ENCODE results near the gene HSPA13.
"Not testable (repeated sequence)": the region's sequence is repeated elsewhere in the genome, so short reads cannot be mapped to it uniquely, and the experiment has no call there.

The HSPA13 gene

GRCh38 chr21:14382835-14383595 is at the start of gene HSPA13:
Gene HSPA13 (minus strand): TSS chr21:14383146. CDS start chr21:14383119, 27 bp downstream.
- peak; percentile 93 to 98 (median 97) for DNase-seq

GRCh38 chr21:14418920-14419319 is 36.0 kb upstream of the HSPA13 start:
- DNase-seq: no peak

GRCh38 chr21:14414932-14415508 is 32.1 kb upstream of the HSPA13 start:
- DNase-seq: no peak

- DNase-seq: no peak
Measured at GRCh38 chr21:14405962-14406361, 23.0 kb upstream of the HSPA13 start.

GRCh38 chr21:14405225-14405624 is 22.3 kb upstream of the HSPA13 start:
- no peak for DNase-seq

- DNase-seq: peak in 1 of 4 experiments; percentile 2
Measured at GRCh38 chr21:14403681-14404318, 20.9 kb upstream of the HSPA13 start.

- DNase-seq: no peak
Measured at GRCh38 chr21:14401217-14401616, 18.3 kb upstream of the HSPA13 start.

GRCh38 chr21:14388282-14388681 is 5.3 kb upstream of the HSPA13 start:
- DNase-seq: no peak

GRCh38 chr21:14384453-14384852 is 1.5 kb upstream of the HSPA13 start:
- DNase-seq: no peak

- no peak for DNase-seq
Measured at GRCh38 chr21:14383596-14384180, 742 bp upstream of the HSPA13 start.

GRCh38 chr21:14382486-14382834 is 486 bp downstream of the HSPA13 start:
- DNase-seq: peak in 2 of 4 experiments; percentile 13 to 18

GRCh38 chr21:14376854-14377253 is 6.1 kb downstream of the HSPA13 start:
- no peak for DNase-seq

- DNase-seq: no peak
Measured at GRCh38 chr21:14366998-14367397, 15.9 kb downstream of the HSPA13 start.

- DNase-seq: no peak
Measured at GRCh38 chr21:14361958-14362357, 21.0 kb downstream of the HSPA13 start.

GRCh38 chr21:14358775-14359174 is 24.2 kb downstream of the HSPA13 start:
- no peak for DNase-seq

- DNase-seq: no peak
Measured at GRCh38 chr21:14356746-14357145, 26.2 kb downstream of the HSPA13 start.

GRCh38 chr21:14354515-14354914 is 28.4 kb downstream of the HSPA13 start:
- DNase-seq: no peak

- no peak for DNase-seq
Measured at GRCh38 chr21:14353726-14354125, 29.2 kb downstream of the HSPA13 start.

GRCh38 chr21:14353231-14353630 is 29.7 kb downstream of the HSPA13 start:
- DNase-seq: no peak

- not testable (repeated sequence) for DNase-seq
Measured at GRCh38 chr21:14327346-14327745, 55.6 kb downstream of the HSPA13 start.

GRCh38 chr21:14325595-14325994 is 57.4 kb downstream of the HSPA13 start:
- no peak for DNase-seq
